A549 treated with CpdA at 1 μM for 4 hours (cell line): ENCODE measurements around the gene MYBL2. TPM values are rescaled to one million over a fixed set of nuclear protein-coding genes. Genes with fewer than 3 reads are reported as not detected.

Experiments used
- total RNA-seq: library from RNA; stranded (reverse); fragments of 200-300 nt; extraction: Qiagen RNA extraction; gene quantifications from 5 replicates; pipeline ENCODE4 v1.2.3, GENCODE V29; 2022; ENCODE audit warnings: low read depth

The MYBL2 gene
- total RNA-seq, result 72.2 to 81.5 TPM (median 78.1 TPM) in 5 replicates

GRCh38 chr20:43666376-43667328 is at the start of gene MYBL2:
Gene MYBL2, plus strand, starts transcription at chr20:43667114. Its CDS starts 170 bp downstream, at chr20:43667284.

DNA sequence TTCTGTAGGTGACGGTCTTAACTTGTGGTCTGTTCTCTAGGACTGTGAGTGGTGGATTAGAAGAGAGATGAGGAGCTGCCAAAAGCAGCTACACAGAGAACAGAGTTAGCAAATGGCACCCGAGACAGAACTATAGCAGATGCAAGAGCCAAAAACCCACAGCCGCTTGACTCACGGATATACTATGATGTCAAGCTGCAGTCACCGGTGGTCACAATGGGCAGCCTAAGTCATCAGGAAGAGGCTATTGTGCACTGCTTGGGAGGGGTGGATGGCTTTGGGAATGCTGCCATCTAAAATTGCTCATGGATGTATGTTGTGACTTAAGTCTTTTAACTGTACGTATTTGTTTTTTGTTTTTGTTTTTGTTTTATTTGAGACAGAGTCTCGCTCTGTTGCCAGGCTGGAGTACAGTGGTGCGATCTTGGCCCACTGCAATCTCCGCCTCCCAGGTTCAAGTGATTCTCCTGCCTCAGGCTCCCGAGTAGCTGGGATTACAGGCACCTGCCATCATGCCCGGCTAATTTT is 60.0 kb downstream of the MYBL2 start, which contains the start of gene GTSF1L:
GTSF1L (minus strand) TSS at position 192 of the 528 bp plus-strand sequence. CDS start 308 bp downstream, outside the sequence.

Other genes starting within 250 kb of the MYBL2 start
- gene SRSF6, start 209.2 kb upstream of the MYBL2 start, total RNA-seq, result 103 to 115 TPM (median 109 TPM) in 5 replicates
- 0.85 to 1.6 TPM (median 1.3 TPM) in 5 replicates for gene L3MBTL1, start 159.4 kb upstream of the MYBL2 start, total RNA-seq
- 5.6 to 6.9 TPM (median 6.3 TPM) in 5 replicates for gene SGK2, start 108.1 kb upstream of the MYBL2 start, total RNA-seq
- gene IFT52, start 76.2 kb upstream of the MYBL2 start, total RNA-seq, result 28.0 to 40.1 TPM (median 30.7 TPM) in 5 replicates
- not detected in 5 replicates for gene GTSF1L, start 59.9 kb downstream of the MYBL2 start, total RNA-seq
- 7.8 to 10.3 TPM (median 10.0 TPM) in 5 replicates for gene TOX2, start 247.7 kb downstream of the MYBL2 start, total RNA-seq